Esophagus squamous epithelium (tissue), 4 donors: ENCODE data around the gene RYR1.

Experiments
- POLR2A ChIP-seq, 4 donors: fragments of 450-650 bp; IDR thresholded peaks; one replicate each; pipeline ENCODE4 v1.6.1; 2017; ENCODE audit warnings: antibody characterized with exemption in 4 of 4, mild to moderate bottlenecking in 4 of 4, moderate library complexity in 3 of 4
- TF ChIP-seq, protein P1 (sequence below), 6 experiments: fragments of 450-650 bp in 4 of 6; fragments of 200-600 bp in 2 of 6; sonication (generic) in 2 of 6; IDR thresholded peaks; one replicate each; pipeline ENCODE4 v1.5.1; 2016 to 2019; ENCODE audit warnings: antibody characterized with exemption in 6 of 6, mild to moderate bottlenecking in 4 of 6, moderate library complexity in 4 of 6

DNA sequence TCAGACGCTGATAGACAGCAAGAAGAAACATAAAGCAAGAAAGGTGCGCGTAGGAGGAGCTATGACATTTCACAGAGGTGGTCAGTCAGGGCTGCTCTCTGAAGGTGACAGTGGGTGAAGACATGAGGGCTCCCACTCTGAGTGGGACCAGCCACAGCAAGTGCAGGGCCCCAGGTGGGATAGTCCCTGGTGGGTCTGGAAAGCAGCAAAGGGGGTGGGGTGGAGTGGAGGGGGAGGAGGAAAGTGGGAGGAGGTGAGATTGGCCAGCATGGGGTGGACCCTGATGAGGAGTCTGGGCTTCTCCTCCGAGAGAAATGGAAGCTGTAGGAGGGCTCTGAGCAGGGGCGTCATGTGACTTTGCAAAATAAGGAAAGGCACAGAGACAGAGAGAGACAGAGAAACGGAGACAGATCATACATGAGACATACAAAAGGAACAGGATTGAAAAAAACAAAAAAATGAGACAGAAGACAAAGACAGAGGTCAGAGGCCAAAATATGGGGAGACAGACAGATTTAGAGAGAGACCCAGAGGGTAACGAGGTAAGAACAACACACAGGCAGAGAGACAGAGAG lies 181.6 kb downstream of the RYR1 start:
- TF ChIP-seq, protein P1, sequence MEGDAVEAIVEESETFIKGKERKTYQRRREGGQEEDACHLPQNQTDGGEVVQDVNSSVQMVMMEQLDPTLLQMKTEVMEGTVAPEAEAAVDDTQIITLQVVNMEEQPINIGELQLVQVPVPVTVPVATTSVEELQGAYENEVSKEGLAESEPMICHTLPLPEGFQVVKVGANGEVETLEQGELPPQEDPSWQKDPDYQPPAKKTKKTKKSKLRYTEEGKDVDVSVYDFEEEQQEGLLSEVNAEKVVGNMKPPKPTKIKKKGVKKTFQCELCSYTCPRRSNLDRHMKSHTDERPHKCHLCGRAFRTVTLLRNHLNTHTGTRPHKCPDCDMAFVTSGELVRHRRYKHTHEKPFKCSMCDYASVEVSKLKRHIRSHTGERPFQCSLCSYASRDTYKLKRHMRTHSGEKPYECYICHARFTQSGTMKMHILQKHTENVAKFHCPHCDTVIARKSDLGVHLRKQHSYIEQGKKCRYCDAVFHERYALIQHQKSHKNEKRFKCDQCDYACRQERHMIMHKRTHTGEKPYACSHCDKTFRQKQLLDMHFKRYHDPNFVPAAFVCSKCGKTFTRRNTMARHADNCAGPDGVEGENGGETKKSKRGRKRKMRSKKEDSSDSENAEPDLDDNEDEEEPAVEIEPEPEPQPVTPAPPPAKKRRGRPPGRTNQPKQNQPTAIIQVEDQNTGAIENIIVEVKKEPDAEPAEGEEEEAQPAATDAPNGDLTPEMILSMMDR (IDR thresholded peaks at IDR 0.05) = no peak
- no peak for TF ChIP-seq POLR2A (IDR thresholded peaks at IDR 0.05)
